Right renal pelvis (tissue), 4 donors: Measurements from ENCODE around the gene ACD. TPM values are rescaled to one million over a fixed set of nuclear protein-coding genes. Genes with fewer than 3 reads are reported as not detected.

ENCODE experiments used
- DNase-seq, 4 donors: peaks; one replicate each; pipeline ENCODE4 v3.0.0-alpha.2; 2013; ENCODE audit warnings: low read depth in 4 of 4, low spot score in 3 of 4, missing footprints in 1 of 4
- polyA plus RNA-seq, 4 donors: library from polyadenylated mRNA; unstranded; fragments of 120-200 nt; gene quantifications; one replicate each; pipeline ENCODE4 v1.2.1, GENCODE V29; 2013; ENCODE audit not compliant: insufficient read length in 4 of 4

Gene ACD
- polyA plus RNA-seq, 4 donors = 21.0 to 28.9 (median 23.4) TPM

- no peak for DNase-seq
Measured at GRCh38 chr16:67662653-67663010, 2.6 kb upstream of the ACD start.

DNA sequence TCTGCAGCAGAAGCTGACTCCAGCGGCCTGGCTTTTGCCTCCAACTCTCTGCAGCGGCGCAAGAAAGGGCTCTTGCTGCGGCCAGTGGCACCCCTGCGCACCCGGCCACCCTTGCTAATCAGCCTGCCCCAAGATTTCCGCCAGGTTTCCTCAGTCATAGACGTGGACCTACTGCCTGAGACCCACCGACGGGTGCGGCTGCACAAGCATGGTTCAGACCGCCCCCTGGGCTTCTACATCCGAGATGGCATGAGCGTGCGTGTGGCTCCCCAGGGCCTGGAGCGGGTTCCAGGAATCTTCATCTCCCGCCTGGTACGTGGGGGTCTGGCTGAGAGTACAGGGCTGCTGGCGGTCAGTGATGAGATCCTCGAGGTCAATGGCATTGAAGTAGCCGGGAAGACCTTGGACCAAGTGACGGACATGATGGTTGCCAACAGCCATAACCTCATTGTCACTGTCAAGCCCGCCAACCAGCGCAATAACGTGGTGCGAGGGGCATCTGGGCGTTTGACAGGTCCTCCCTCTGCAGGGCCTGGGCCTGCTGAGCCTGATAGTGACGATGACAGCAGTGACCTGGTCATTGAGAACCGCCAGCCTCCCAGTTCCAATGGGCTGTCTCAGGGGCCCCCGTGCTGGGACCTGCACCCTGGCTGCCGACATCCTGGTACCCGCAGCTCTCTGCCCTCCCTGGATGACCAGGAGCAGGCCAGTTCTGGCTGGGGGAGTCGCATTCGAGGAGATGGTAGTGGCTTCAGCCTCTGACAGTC lies 2.0 kb upstream of the ACD start:
- no peak for DNase-seq

DNA sequence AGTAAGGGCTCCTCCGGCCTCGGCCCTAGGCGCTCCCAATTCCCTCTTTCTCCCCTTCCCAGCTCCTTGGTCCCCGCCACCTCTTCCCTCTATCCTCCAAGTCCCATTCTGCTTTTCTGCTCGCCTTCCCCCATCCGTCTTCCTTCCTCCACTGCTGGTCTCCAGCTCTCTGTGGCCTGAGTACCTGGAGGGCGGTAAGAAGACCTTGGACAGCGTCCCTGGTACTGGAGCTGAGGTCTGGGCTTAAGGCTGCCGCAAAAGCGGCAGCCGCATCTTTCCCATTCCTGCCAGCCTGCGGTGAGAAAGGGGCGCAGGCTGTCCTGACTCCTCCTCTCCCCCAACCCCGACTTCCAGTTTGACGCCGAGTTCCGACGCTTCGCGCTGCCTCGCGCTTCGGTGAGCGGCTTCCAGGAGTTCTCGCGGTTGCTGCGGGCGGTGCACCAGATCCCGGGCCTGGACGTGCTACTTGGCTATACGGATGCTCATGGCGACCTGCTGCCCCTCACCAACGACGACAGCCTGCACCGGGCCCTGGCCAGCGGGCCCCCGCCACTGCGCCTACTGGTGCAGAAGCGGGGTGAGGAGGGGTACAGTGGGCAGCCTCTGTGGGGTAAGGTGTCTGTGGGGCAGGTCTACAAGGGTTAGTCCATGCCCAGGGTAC lies 1.2 kb upstream of the ACD start:
- peak in 1 of 4 donors; percentile 58 for DNase-seq

DNA sequence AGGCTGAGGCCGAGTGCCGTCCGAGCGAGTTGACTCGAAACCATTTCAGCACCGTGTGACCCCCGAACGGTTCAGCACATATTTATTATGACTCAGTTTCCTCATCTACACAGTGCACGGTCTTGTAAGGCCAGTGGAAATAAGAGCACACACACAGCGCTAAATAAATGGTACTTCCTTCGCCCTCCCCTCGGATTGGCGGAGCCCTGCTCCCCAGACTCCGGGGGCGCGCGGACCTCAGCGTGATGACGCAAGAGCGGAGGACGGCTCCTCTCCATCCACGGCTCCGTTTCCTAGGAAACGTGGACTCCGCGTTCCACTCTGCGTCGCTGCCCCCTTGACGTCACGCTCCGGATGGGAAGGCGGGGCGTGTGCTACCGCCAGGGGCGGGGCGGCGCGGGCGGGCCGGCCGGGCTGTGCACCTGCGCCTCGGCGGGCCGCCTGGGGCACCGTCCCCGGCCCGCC lies 536 bp upstream of the ACD start, which contains the start of gene PARD6A:
TSS of gene PARD6A (plus strand) at position 397 of the 465 bp plus-strand sequence. CDS start 79 bp downstream, outside the sequence.
- peak; percentile 87 to 90 (median 88) for DNase-seq

GRCh38 chr16:67658849-67659674 lies 998 bp downstream of the ACD start:
- no peak for DNase-seq

- DNase-seq = no peak
Measured at GRCh38 chr16:67657751-67658518, 2.1 kb downstream of the ACD start.

- DNase-seq = no peak
Measured at GRCh38 chr16:67657017-67657608, 2.9 kb downstream of the ACD start.

- DNase-seq = no peak
Measured at GRCh38 chr16:67656344-67657016, 3.6 kb downstream of the ACD start.

DNA sequence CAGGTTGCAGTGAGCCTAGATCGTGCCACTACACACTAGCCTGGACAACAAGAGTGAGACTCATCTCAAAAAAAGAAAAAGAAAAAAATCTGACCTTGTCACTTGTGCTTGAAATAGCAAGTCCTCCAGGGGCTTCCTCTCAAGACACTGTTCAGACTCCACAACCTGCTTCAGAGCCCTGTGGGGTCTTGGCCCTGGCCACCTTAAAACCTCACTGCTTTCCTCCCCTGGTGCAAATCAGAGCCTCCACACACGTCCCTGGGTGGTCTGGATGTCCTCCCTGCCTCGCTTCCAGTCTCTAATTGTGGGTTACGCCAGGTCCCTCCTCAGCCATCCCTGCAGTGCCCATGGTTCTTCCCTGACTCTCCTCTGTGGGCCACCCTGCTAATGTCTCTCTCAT lies 4.7 kb downstream of the ACD start:
- DNase-seq = no peak

DNA sequence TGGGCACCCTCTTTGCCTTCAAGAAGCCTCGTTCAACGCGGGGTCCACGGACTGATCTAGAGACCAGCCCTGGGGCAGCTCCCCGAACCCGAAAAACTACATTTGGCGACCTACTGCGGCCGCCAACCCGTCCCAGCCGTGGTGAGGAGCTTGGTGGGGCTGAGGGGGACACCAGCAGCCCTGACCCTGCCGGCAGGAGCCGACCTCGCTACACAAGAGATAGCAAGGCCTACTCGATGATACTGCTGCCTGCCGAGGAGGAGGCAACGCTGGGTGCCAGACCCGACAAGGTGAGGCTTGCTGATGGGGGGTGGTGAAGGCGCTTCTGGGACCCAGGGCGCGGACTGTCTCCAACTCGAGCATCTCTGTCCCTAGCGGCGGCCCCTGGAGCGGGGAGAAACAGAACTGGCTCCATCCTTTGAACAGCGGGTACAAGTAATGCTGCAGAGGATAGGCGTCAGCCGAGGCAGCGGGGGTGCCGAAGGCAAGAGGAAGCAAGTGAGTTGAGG lies 5.6 kb downstream of the ACD start:
- DNase-seq = no peak

GRCh38 chr16:67653789-67654402 lies 6.2 kb downstream of the ACD start:
- no peak for DNase-seq

DNA sequence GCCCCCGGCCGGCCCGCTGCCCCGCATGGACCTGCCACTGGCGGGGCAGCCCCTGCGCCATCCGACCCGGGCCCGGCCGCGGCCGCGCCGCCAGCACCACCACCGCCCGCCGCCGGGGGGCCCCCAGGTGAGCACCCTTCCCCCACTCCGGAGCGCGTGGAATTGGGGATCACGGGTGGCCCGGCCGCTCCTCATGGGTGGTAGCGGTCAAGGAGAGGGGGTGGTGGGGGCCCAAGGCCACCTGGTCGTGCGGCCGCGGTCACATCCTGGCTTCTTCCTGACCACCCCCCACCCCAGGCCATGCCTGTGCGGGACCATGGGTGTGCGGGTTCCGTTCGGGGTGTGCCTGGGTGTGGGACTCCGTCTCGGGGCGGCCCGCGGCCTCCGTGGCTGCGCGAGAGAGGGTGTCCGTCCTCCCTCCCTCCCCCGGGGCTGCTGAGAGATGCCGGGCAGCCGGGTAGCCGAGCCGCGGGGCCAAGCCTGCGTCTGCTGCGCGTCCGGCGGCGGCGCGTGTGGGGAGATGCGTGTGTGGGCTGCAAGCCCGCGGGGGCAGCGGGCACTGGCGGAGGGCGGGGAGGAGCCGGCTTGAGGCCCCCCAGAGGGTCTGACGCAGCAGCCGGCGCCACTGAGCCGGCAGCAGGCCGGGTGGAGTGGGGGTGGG lies 6.8 kb downstream of the ACD start:
- no peak for DNase-seq

- no peak for DNase-seq
Measured at GRCh38 chr16:67652578-67653127, 7.4 kb downstream of the ACD start.

- DNase-seq = no peak
Measured at GRCh38 chr16:67651847-67652246, 8.2 kb downstream of the ACD start.

- no peak for DNase-seq
Measured at GRCh38 chr16:67651039-67651438, 9.0 kb downstream of the ACD start.

DNA sequence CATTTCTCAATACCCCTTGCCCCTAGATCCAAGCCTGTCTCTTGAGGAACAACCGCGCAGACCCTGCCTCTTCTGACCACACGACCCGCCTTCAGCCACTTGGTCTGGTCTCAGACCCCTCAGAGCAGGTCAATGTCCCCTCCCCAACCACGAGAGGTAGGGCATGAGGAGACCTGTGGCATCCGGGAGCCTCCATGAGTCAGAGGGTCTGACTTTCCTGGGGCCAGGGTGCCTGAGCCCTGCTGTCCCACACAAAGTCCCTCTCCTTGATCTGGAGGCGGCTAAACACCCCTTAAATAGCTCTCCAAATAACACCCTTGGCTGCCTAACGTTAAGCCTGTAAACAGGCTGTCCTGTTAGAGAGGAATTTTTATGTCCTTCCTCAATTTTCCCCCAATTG lies 10.0 kb downstream of the ACD start:
- no peak for DNase-seq

DNA sequence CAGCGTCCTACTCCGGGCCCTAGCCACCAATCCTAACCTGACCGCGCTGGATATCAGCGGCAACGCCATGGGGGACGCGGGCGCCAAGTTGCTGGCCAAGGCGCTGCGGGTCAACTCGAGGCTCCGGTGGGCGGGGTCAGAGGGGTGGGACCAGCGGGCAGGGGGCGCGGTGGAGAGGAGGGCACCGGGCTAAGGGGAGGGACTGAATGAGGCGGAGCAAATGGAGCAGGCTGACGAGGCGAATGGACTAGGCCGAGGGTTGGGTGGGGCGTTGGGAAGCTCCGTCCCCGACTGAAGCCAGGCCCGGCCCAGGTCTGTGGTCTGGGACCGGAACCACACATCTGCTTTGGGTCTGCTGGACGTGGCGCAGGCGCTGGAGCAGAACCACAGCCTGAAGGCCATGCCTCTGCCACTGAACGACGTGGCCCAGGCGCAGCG lies 10.5 kb downstream of the ACD start:
- DNase-seq = no peak
